ENCODE results near the gene SDHA.
"Not testable (repeated sequence)": the region's sequence is repeated elsewhere in the genome, so short reads cannot be mapped to it uniquely, and the experiment has no call there.

SDHA gene

DNA sequence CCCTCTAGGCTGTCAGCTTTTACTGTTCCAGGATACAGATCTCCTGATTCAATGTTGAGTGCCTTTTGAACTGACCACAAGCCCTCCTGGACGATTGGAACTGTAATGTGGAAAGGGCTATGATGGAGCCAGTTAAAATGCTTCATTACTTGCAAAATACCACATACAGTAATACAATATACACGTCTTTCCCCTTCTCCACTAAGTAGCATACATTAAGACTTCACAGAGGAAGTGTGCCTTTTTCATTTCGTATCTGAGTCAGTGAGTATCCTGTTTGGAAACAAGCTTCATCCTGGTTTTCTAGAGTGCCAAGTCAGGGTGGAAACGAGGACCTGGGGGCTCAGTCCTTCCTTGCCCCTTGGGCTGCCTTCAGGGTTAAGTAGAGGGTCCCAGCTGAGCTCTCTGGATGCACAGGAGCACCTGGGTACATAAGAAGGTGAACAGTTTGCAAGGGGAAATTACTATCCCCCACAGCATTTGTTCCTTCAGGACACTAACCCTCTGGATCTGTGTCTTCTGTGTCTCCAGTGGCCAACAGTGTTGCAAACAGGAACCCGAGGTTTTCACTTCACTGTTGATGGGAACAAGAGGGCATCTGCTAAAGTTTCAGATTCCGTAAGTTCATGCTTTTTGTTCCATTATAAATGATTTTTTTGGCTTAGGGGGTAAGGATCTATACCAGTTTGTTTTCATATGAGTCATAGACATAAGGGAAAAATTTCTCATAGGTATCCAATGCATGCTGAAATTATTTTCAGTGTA is 5.0 kb downstream of the SDHA start:
- DNase-seq (ENCODE audit: low read depth in 2 of 2), result not testable (repeated sequence)

DNA sequence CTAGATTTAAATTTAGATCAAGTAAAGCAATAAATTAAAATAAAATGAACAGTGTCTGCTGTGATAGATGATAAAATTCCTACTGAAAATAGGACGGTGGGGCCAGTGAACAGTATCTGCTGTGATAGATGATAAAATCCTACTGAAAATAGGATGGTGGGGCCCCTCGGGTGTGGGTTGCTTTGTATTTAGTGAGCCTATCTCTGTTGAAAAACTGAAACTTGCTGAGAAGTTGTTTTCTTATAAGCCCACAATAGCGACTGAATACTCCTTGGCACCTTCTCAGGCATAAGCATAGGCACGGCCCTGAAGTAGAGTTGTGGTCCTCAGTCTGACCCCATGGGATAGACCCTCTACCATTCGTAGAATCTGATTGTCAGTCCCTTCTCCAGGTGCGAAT is 5.7 kb downstream of the SDHA start:
- no peak for DNase-seq (ENCODE audit: low read depth in 2 of 2)

DNA sequence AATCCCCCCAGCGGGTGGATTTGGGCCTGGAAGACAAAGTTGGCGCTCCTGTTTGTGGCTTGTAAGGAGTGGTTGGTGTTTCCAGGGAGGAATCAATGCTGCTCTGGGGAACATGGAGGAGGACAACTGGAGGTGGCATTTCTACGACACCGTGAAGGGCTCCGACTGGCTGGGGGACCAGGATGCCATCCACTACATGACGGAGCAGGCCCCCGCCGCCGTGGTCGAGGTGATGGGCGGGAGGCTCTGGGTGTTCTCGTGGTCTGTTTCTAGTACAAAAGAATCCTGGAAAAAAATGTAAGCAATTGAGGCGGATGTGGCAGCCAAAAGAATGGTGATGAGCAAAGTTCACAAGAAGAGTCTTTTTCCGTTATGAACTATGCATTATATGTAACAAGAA is 7.2 kb downstream of the SDHA start:
- no peak for DNase-seq (ENCODE audit: low read depth in 2 of 2)

DNA sequence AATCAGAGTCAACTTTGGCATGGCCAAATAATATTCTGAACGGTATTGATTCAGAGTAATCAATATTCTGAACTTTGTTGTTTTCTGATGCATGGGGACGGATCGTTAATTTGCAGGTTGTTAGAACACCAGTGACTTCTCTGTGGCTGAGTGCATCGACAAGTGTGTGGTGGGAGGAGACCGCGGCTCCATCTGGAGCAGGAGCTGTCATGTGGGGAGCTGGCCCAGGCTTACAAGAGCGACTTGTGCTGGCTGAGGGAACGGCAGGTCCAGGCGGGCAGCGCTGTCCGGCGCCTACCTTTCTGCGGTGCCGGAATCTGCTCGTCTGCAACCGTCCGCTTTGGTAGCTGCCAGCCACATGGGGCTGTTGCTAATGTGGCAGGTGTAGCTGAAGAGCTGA is 9.3 kb downstream of the SDHA start:
- not testable (repeated sequence) for DNase-seq (ENCODE audit: low read depth in 2 of 2)

DNA sequence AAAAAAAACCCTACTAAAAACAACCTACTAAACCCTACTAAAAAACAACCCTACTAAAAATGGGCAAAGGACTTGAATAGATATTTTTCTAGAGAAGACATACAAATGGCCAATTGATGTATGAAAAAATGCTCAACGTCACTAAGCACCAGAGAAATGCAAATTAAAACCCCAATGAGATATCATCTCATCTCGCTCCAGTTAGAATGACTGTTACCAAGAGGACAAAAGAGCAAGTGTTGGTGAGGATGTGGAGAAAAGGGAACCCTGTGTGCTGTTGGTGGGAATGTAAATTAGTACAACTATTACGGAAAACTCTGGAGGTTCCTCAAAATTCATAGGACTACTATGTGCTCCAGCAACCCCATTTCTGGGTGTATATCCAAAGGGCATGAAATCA is 10.8 kb downstream of the SDHA start:
- DNase-seq (ENCODE audit: low read depth in 2 of 2), result no peak

DNA sequence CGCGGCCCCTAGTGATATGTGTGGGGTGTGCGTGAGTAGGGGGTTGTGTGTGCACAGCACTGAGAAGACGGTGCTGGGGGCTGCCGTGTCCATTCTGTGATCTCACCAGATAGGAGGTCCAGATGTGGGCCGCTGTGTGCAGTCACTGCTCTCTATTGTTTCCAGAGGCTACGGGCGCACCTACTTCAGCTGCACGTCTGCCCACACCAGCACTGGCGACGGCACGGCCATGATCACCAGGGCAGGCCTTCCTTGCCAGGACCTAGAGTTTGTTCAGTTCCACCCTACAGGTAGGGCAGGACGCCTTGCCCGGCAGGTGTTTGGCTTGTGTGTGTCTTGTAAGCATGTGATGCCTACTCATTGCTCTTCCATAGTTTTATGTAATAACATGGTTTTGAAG is 12.6 kb downstream of the SDHA start:
- no peak for DNase-seq (ENCODE audit: low read depth in 2 of 2)

DNA sequence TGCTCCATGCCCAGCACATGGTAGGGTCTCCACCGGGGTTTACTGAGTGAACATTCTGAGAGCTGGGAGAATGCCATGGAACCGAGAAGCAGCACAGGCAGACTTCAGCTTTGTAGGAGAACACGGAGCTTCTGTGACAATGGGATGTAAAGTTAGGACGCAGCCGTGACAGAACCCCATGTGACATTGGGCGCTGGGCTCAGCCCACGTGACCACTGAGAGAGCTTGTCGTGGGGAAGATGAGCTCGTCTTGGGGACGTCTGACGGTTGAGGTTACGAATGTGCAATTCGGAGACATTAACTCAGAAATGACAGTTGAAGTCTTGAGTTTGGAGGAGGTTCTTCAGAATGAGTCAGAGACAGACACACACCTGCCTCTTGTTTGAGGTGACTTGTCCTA is 13.5 kb downstream of the SDHA start:
- DNase-seq (ENCODE audit: low read depth in 2 of 2), result no peak

DNA sequence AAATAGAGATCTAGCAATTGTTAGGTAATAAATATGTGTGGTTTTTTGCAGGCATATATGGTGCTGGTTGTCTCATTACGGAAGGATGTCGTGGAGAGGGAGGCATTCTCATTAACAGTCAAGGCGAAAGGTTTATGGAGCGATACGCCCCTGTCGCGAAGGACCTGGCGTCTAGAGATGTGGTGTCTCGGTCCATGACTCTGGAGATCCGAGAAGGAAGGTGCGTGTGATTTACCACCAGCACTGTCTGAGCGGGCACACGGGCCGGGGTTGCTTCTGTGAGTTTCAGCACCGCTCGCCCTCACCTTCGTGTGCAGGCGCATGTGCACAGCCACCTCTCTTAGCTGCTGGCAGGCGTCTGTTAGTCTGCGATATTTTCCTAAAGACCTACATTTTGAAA is 15.3 kb downstream of the SDHA start:
- DNase-seq (ENCODE audit: low read depth in 2 of 2), result not testable (repeated sequence)

DNA sequence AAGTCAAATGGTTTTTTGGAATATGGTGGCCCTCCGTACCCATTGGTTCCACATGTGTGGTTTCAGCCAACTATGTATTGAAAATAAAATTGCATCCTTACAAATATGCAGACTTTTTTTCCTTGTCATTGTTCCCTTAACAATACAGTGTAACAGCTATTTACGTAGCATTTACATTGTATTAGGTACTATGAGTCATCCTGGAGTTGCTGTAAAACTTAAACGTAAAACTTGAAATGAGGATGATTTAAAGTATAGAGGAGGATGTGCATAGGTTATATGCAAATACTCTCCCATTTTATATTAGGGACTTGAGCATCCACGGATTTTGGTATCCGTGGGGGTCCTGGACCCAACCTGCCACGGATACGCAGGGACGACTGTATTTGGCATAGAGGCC is 16.3 kb downstream of the SDHA start:
- DNase-seq (ENCODE audit: low read depth in 2 of 2), result no peak

DNA sequence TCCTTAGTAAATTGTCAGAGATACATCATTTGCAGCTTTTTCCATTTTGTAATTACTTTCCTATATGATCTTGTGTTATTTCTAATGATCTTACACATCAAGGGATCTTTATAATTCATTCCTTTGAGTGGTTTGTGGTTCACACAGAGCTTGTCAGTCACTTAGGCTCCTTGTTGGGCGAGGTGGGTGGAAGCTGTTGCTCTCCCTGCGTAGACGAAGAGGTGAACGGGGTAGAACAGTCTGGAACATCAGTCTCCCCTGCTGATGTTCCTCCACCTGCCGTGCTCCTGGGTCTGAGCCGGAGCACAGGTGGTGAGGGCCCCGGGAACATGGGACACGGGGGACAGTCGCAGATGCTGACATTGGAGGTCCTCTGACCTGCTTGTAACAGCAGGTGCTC is 17.4 kb downstream of the SDHA start:
- DNase-seq (ENCODE audit: low read depth in 2 of 2), result not testable (repeated sequence)

DNA sequence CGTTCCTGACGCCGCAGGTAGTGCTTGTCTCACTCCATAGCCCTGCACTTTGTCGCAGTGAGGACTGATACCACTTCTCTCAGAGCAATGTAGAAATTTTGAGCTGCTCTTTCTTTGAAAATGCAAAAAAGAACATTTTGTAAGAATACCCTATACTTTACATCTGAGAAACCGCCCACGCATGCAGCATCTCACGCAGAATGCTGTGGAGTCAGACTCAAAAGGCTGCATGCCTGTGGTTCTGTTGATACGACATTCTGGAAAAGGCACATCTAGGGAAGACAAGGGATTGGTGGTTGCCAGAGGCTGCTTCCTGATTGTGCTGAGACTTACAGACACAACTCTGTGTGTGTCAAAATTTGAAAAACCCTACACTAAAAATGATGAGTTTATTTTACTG is 19.8 kb downstream of the SDHA start:
- not testable (repeated sequence) for DNase-seq (ENCODE audit: low read depth in 2 of 2)

DNA sequence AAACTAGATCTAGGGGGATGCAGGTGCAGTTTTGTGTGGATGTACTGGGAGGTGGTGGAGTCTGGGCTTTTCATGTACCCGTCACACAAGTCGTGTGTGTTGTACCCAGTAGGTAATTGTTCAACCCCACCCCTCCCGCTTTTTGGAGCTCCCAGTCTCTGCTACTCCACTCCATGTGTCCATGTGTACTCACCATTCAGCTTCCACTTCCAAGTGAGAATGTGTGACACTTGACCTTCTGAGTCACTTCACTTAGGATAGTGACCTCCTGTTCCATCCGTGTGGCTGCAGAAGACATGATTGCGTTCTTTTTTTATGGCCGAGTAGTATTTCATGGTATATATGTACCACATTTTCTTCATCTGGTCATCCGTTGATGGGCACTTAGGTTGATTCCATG is 22.4 kb downstream of the SDHA start:
- DNase-seq (ENCODE audit: low read depth in 2 of 2), result not testable (repeated sequence)

DNA sequence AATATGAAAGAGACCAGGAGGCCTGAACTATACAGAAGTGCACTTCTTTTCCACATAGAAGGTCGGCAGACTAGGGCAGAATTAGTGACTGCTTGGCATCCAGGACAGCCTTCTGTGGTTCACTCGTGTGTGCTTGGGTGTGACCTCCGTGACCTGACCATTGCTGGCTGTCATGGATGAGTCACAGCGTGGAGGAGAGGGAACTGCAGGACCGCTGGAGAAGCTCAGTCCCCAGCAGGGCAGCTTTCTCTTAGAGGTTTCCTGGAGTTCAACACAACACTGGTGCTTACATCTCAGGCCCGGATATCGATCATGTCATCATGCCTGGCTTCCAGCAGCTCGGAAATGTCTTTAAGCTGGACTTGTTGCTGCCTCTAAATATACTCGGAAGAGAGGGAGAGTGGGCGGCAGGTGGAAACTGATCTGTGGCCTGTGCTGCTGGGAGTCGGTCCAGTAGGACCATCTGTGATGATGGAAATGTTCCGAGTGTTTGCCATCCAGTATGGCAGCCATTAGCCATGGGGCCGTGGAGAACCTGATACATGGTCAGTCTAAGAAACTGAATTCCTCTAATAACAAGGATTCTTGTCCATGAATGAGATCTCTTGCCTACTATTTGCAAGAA is 23.0 kb downstream of the SDHA start:
- not testable (repeated sequence) for DNase-seq (ENCODE audit: low read depth in 2 of 2)

DNA sequence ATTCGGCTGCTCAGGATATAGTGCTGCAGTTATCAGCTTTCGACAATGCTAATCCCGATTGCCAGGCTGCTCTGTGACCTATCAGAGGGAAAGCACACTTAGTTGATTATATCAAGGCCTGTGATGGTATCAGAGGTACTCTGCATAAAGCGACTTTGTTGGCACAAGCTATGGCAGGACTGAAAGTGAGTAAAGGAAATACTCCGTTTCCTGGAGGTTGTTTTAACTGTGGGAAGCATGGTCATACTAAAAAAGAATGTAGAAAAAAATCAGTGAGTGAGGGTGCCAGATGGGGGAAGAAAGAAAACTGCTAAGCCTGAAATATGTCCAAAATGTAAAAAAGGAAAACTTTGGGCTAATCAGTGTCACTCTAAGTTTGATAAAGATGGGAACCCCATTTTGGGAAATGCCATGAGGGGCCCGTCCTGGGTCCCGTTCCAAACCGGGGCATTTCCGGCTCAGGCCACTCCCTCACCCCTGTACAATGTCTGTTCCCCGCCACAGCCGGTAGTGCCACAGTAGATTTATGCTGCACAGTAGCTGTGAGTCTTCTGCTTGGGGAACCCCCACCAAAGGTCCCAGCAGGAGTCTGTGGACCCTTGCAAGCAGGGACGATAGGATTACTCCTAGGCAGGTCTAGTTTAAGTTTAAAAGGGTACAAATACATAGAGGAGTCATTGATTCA is 25.7 kb downstream of the SDHA start:
- peak in 1 of 2 donors; percentile 22 for DNase-seq (ENCODE audit: low read depth in 2 of 2)

DNA sequence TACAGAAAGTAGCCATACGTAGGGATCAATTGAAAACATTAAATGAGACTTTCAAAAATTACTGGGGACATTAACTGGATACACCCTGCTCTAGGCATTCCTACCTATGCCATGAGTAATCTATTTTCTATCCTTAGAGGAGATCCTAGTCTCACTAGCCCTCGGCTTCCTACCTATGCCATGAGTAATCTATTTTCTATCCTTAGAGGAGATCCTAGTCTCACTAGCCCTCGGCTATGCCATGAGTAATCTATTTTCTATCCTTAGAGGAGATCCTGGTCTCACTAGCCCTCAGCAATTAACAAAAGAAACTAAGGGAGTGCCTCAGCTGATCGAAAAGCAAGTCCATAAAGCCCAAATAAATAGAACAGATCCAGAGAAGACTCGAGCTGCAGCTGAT is 27.6 kb downstream of the SDHA start:
- DNase-seq (ENCODE audit: low read depth in 2 of 2), result not testable (repeated sequence)

DNA sequence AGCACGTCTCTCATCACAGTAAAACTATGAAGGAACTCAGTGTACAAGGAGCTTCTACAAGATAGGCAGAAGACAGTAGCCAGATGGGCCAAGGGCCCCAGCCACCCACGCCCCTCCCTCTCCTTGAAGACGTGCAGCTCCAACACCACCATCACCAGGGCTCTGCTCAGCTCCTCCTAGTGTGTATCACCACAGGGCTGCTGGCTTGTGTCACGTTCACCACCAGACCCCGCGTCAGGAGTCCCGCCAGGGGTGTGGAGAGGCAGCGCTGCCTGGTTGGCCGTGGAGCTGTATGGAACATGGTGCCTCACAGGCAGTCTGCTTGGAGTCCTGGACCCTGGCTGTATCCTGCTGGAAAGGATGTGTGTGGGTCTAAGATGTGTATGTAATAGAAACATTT is 32.3 kb downstream of the SDHA start:
- not testable (repeated sequence) for DNase-seq (ENCODE audit: low read depth in 2 of 2)

DNA sequence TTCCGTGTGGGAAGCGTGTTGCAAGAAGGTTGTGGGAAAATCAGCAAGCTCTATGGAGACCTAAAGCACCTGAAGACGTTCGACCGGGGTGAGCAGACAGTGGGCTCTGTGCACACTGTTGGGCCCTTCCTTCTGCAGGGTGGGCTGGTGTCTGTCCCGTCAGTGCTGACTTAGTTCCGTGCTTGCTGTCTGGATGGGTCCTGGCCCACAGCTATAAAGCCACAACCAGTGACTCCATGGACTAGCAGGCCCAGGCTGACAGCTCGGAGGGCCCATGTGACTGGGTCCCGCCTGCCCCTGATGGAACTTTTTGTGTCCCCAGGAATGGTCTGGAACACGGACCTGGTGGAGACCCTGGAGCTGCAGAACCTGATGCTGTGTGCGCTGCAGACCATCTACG is 32.9 kb downstream of the SDHA start:
- not testable (repeated sequence) for DNase-seq (ENCODE audit: low read depth in 2 of 2)

DNA sequence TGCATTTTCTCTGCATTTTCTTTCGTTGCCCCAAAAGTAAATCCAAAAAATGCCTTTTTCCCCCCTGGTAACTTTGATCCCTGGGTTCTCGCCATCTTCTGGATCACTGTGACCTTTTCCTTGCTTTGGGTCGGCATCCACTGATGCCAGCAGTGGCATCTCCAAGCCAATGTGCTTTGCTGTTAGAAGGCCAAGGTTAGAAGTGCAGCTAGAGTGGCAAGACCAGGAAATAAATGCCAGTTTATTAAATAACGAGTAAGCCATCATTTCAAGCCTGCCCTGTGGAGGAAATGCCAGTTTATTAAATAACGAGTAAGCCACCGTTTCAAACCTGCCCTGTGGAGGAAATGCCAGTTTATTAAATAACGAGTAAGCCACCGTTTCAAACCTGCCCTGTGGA is 33.4 kb downstream of the SDHA start:
- not testable (repeated sequence) for DNase-seq (ENCODE audit: low read depth in 2 of 2)

DNA sequence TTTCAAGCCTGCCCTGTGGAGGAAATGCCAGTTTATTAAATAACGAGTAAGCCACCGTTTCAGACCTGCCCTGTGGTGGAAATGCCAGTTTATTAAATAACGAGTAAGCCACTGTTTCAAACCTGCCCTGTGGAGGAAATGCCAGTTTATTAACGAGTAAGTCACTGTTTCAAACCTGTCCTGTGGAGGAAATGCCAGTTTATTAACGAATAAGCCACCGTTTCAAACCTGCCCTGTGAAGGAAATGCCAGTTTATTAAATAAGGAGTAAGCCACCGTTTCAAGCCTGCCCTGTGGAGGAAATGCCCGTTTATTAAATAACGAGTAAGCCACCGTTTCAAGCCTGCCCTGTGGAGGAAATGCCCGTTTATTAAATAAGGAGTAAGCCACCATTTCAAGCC is 33.9 kb downstream of the SDHA start:
- not testable (repeated sequence) for DNase-seq (ENCODE audit: low read depth in 2 of 2)

DNA sequence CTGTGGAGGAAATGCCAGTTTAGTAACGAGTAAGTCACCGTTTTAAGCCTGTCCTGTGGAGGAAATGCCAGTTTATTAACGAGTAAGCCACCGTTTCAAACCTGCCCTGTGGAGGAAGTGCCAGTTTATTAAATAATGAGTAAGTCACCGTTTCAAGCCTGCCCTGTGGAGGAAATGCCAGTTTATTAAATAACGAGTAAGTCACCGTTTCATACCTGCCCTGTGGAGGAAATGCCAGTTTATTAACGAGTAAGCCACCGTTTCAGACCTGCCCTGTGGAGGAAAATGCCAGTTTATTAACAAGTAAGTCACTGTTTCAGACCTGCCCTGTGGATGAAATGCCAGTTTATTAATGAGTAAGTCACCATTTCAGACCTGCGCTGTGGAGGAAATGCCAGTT is 34.4 kb downstream of the SDHA start:
- no peak for DNase-seq (ENCODE audit: low read depth in 2 of 2)

DNA sequence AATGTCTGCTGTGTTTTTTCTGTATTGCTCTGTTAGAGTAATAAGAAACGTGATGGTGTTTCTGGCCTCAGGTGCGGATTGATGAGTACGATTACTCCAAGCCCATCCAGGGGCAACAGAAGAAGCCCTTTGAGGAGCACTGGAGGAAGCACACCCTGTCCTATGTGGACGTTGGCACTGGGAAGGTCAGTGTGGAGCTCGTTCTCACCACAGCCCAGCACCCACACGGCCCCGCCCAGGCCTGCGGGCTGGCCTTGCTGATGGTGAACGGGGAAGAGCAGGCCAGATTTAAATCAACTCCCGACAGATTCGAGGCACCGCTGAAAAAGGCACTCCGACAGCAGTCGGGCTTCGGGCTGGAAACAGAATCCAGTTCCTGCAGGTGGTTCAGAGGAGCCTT is 36.2 kb downstream of the SDHA start:
- not testable (repeated sequence) for DNase-seq (ENCODE audit: low read depth in 2 of 2)

DNA sequence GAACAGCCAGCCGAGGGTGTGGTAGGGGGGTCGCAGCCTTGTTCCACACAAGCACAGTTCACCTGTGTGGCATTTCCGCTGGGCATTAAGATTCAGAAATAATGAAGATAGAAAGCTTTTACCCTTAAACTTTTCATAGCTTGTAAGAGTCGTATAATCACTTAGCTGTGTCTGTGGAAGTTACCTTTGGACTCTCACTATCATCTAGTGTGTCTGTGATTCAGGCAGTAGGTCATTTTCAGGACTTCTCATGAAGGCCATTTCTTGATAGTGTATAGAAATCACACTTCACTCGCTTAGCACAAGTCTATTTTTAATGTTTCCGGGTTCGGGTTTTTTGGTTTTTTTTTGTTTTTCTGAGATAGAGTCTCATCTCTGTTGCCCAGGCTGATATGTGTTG is 37.0 kb downstream of the SDHA start:
- not testable (repeated sequence) for DNase-seq (ENCODE audit: low read depth in 2 of 2)

DNA sequence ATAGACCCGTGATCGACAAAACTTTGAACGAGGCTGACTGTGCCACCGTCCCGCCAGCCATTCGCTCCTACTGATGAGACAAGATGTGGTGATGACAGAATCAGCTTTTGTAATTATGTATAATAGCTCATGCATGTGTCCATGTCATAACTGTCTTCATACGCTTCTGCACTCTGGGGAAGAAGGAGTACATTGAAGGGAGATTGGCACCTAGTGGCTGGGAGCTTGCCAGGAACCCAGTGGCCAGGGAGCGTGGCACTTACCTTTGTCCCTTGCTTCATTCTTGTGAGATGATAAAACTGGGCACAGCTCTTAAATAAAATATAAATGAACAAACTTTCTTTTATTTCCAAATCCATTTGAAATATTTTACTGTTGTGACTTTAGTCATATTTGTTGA is 38.2 kb downstream of the SDHA start:
- DNase-seq (ENCODE audit: low read depth in 2 of 2), result not testable (repeated sequence)

Data from stimulated activated CD4-positive, alpha-beta T cell treated with anti-CD3 and anti-CD28 coated beads, Interleukin-1b, Interleukin-23, amount 100 ng/mL, for 4 hours (primary cell).